NAMALWA (cell line): ENCODE data around the gene OR1F1.
A peak's percentile ranks its signal among the peaks of the same experiment; 100 is the strongest.
"Not testable (repeated sequence)": the region's sequence is repeated elsewhere in the genome, so short reads cannot be mapped to it uniquely, and the experiment has no call there.

Source experiments
- DNase-seq: peaks from one replicate; pipeline ENCODE4 v3.0.0-alpha.2; 2015; ENCODE audit warnings: low spot score

OR1F1 gene

DNA sequence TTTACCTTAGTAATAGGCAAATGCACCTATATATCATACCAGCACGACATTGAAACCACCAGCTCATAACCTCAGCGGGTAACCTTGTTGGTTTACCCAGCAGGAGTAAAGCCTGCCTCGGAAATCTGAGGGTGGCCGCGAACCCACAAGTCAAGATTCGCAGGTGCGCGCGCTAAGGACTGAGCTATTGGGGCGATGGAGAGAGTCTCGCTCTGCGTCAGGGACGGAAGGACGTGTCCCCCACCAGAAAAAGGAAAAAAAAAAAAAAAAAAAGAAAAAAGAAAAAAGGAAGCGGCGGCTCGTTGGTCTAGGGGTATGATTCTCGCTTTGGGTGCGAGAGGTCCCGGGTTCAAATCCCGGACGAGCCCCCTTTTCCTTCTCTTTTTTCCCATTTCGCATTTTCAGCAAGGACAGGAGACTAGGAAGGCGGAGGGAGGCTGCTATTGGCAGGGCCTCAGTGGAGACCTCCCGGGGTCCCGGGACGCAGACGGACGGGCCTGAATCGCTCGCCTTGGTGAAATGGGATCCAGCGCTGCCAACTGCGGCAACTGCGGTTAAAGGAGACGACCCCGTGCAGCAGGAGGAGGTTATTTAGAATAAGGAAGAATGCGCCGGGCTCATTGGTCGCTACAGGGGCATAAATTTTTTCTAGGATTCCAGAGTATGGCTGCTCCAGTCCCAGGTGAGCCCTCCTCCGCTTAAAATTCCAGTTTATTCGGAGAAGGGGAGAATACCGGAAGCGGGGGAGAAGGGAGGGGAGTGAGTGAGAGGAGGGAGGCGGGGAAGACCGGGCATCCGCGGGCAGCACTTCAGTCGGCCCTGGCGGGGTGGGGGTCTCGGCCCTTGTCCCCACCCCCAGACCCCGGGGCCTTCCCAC, at the start of gene OR1F1:
TSS of gene OR1F1 (plus strand) at position 407 of the 877 bp plus-strand sequence.
- no peak for DNase-seq

DNA sequence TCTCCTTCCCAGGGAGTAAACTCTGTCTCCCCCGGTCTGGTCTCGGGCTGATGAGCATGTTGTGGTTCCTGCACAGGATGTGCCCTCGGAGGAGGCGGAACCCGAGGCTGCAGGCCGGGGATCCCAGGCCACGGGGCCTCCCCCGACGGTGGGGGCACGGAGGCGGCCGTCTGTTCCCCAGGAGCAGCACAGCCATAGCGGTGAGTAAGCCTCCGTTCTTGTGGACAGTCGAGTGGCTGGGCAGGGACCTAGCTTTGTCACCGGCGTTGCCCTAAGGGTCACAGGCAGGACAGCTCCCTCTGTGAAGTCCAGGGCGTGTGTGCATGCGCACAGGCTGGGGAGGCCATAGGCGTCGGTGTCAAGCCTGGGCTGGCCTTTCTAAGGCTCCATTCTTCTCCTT, 49.7 kb upstream of the OR1F1 start:
- no peak for DNase-seq

DNA sequence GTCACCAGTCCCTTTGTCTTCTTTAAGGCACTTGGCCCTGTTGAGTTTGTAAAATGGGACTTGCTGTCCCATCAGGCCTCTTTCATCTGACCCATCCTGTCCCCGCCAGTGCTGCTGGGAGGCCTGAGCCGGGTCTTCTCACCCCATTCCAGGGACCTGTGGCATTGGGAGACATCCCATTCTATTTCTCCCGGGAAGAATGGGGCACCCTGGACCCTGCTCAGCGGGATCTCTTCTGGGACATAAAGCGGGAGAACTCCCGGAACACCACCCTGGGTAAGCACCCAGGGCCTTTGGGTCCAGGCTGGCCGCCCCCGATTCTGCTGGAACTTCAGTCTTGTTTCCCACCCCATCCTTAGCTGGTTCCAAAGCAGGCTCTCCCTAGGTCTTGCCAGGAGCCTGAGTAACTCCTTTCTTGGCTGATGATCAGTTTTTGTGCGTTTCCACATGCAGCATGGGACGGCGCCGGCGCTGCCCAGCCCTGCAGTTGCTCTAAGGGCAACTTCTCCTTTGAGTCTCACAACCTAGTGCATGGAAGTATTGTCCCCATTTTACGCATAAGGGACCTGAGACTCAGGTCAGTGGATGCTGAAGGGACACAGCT, 49.1 kb upstream of the OR1F1 start:
- no peak for DNase-seq

DNA sequence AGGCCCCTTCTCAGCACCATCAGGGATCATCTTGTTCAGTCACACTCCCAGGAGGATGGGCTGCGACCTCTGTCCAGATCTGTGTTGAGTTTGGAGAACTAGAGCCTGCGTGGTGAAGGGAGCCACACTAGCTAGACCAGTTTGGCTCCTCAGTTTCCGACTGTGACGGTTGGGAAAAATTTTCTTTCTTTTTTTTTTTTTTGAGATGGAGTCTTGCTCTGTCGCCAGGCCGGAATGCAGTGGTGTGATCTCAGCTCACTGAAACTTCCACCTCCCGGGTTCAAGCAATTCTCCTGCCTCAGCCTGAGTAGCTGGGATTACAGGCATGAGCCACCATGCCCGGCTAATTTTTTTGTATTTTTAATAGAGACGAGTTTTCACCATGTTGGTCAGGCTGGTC, 48.4 kb upstream of the OR1F1 start:
- DNase-seq = not testable (repeated sequence)

DNA sequence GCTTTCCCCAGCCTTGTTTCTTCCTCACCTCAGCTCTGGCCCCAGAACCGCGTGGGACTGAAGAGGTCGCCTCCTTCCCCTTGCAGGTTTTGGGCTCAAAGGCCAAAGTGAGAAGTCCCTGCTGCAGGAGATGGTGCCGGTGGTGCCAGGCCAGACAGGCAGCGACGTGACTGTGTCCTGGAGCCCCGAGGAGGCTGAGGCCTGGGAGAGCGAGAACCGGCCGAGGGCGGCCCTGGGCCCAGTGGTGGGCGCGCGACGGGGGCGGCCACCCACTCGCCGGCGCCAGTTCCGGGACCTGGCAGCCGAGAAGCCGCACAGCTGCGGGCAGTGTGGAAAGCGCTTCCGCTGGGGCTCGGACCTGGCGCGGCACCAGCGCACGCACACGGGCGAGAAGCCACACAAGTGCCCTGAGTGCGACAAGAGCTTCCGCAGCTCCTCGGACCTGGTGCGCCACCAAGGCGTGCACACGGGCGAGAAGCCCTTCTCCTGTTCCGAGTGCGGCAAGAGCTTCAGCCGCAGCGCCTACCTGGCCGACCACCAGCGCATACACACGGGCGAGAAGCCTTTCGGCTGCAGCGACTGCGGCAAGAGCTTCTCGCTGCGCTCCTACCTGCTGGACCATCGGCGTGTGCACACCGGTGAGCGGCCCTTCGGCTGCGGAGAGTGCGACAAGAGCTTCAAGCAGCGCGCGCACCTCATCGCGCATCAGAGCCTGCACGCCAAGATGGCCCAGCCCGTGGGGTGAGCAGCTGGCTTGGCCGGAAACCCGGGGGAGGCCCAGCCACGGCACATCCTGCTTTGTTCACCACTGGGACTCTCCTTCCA, 47.2 kb upstream of the OR1F1 start:
- DNase-seq = no peak

GRCh38 chr16:3141781-3142311, 46.2 kb upstream of the OR1F1 start:
- DNase-seq = no peak

GRCh38 chr16:3142327-3142726, 45.7 kb upstream of the OR1F1 start:
- DNase-seq = no peak

- DNase-seq = no peak
These were observed 45.2 kb upstream of the OR1F1 start for GRCh38 chr16:3142770-3143169.

- DNase-seq = no peak
These were observed 44.8 kb upstream of the OR1F1 start for GRCh38 chr16:3143189-3143588.

GRCh38 chr16:3143598-3144320, 44.2 kb upstream of the OR1F1 start:
- DNase-seq = no peak

DNA sequence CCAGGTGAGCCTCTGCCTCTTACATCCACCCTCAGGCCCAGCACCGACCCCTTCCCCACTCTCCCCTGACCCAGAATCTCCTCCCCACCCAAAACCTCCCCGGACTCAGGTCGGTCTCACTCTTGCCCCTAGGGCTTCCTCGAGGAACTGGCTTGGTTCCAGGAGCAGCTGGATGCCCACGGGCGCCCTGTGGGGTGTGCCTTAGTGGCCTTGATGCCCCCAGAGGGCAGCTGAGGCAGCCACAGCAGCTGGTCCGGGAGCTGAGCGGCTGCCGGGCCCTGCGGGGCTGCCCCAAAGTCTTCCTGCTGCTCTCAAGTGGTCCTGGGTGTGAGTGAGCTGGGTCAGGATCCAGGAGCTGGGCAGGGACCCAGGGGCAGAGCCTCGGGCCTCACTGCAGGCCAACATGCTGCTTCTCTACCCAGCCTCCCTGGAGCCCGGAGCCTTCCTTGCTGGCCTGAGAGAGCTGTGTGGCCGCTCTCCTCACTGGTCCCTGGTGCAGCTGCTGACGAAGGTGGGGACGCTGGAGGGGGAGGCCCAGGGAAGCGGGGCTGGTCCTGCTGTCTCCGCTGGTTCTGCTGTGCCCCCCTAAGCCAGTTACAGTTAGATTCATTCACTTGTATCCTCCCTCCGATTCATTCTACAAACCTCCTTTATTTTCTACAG, 43.6 kb upstream of the OR1F1 start:
- no peak for DNase-seq

GRCh38 chr16:3145151-3145550, 42.9 kb upstream of the OR1F1 start:
- no peak for DNase-seq

DNA sequence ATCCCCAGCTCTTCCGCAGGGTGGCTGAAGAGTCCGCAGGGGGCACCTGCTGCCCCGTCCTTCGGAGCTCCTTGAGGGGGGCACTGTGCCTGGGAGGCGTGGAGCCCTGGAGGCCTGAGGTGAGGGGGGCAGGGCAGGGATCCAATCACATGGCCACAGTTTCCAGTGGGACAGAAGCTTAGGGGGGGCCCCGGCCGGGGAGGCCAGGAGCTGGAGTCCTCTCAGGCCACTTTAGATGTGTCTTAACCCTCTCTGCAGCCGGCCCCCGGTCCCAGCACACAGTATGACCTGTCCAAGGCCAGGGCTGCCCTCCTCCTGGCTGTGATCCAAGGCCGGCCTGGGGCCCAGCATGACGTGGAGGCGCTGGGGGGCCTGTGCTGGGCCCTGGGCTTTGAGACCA, 42.3 kb upstream of the OR1F1 start:
- DNase-seq = no peak

- DNase-seq = no peak
These were observed 40.8 kb upstream of the OR1F1 start for GRCh38 chr16:3147046-3147756.

DNA sequence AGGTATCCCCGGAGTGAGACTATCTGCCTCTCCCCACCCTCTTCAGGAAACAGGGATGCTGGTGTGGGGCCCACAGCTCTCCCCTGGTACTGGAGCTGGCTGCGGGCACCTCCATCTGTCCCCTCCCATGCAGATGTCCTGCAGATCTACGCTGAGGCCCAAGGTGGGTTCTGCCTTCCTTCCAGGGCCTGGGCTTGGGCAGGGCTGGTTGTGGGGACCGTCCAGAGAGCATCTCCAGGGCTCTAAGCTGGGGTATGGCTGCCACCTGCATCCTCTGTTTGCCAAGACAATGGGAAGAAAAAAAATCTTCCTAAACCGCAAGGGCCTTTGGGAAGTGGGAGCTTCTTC, 40.3 kb upstream of the OR1F1 start:
- no peak for DNase-seq

DNA sequence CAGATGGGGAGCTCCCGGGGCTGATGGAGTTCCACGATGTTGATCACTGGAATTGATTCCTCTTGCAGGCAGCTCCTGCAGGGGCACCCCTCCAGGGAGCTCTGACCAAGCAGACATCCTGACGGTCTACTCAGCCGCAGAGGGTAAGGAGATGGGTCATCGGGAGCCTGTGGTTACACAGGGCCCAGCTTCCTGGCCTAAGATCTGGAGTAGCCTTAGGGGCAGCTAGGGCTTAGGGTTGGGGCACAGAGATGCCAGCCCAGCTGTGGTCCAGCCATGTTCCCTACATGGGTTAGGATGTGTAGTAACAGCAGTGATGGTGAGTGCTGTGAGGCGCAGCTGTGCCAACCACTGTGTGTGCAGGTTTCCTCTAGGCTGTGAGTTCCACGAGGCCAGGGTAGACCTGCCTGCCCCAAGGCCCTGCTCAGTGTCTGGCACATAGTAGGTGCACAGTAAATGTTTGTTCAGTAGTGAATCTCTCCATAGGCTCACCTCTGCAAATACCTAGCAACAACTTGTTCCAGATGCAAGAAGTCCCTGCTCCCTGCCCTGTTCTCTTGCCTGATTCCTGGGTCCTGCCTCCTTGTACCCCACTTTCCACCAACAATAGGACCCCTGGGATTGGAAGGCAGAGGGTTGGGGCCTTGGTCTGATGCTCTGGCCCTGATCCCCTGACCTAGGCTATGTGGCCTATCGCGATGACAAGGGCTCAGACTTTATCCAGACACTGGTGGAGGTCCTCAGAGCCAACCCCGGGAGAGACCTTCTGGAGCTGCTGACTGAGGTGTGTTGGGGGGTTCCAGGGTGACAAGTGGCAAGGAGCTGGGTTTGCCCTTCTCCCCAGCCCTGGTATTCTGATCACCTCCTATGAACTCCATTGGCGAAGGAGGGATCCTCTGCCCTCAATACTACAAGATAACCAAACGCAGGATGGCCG, 39.5 kb upstream of the OR1F1 start:
- no peak for DNase-seq

DNA sequence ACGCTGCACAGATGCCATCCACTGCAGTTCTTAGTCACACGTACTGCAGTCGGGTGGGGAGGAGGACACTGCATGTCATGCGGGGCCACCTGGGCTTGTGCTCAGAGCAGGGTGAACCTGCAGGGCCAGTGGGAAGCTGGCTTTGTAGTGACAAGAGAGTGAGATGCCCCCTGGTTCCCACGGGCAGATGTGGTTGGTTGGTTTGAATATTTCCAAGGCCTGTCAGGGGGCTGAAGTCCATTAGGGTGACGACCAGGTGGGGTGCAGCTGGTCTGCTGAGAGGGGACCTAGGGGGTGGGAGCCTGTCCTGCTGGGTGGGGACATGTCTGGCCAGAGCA, 38.8 kb upstream of the OR1F1 start:
- no peak for DNase-seq

DNA sequence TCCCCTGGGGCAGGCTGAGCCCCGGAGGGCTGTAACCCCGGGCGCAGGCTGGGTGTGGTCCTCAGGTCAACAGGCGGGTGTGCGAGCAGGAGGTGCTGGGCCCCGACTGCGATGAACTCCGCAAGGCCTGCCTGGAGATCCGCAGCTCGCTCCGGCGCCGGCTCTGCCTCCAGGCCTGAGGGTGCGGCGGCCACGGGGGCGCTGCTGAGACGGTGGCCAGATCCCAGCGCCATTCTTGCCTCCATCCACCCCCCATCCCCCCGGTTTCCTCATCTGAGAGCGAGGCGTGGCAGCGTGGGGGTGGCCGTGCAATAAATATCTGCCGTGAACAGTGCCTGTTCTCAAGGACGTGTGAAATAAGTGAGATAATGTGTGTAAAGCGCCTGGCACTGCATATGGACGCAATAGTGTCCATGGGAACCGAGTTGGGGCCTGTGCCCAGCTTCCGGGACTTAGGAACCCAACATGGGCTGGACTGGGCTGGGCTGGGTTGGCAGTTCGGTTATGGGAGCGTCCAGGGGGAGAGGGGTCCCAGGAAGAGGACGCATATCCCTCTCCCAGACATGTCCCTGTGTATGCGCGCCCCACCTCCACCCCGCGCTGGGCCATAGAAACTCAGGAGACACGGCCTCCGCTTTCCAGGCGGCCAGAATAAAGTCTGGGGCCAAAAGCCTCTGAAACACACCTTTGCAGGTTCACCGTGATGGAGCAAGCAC, 38.2 kb upstream of the OR1F1 start:
- DNase-seq = peak; percentile 31
